SK-N-MC (cell line): Measurements from ENCODE around the gene LCE5A.

Experiments used
- EZH2 ChIP-seq: fragments of 200-600 bp; sonication (generic); IDR thresholded peaks from one replicate; pipeline ENCODE4 v1.6.1; 2017; ENCODE audit warnings: antibody characterized with exemption
- POLR2AphosphoS5 ChIP-seq: IDR thresholded peaks from 2 replicates; pipeline ENCODE4 v1.6.1; 2012; ENCODE audit warnings: mild to moderate bottlenecking, low read depth, low read length, borderline replicate concordance

DNA sequence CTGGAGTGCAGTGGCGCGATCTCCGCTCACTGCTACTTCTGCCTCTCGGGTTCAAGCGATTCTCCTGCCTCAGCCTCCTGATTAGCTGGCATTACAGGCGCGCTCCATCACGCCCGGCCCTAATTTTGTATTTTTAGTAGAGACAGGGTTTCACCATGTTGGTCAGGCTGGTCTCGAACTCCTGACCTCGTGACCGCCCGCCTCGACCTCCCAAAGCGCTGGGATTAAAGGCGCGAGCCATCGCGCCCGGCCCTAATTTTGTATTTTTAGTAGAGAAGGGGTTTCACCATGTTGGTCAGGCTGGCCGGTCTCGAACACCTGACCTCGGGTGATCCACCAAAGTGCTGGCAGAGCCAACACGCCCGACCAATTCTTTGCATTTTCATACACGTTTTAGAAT, 48.0 kb upstream of the LCE5A start:
- TF ChIP-seq POLR2AphosphoS5, result no peak
- no peak for TF ChIP-seq EZH2
